Umbilical cord (tissue), 2 donors: ENCODE results near the gene TIMM13. TPM values are rescaled to one million over a fixed set of nuclear protein-coding genes. Genes with fewer than 3 reads are reported as not detected.
"Not testable (repeated sequence)": the region's sequence is repeated elsewhere in the genome, so short reads cannot be mapped to it uniquely, and the experiment has no call there.

Experiments used
- DNase-seq: peaks from one replicate; pipeline ENCODE4 v3.0.0-alpha.2; 2015; ENCODE audit warnings: low spot score
- total RNA-seq: library from RNA; depleted of rRNA; stranded (reverse); fragments of >200 nt; gene quantifications from one replicate; pipeline ENCODE4 v1.2.3, GENCODE V29; 2014; ENCODE audit warnings: low replicate concordance; ENCODE audit not compliant: insufficient read depth

TIMM13 gene
- total RNA-seq, 1 donor from 2014 or later, result 19.7 TPM

GRCh38 chr19:2431318-2432055, 4.1 kb upstream of the TIMM13 start:
- DNase-seq, result no peak

- DNase-seq, result no peak
Observed at GRCh38 chr19:2429917-2430535, 2.6 kb upstream of the TIMM13 start.

- DNase-seq, result no peak
Observed at GRCh38 chr19:2428756-2429711, 1.6 kb upstream of the TIMM13 start.

GRCh38 chr19:2428321-2428690, 920 bp upstream of the TIMM13 start:
- peak; percentile 35 for DNase-seq

GRCh38 chr19:2426611-2427428, 566 bp downstream of the TIMM13 start:
- no peak for DNase-seq

- DNase-seq, result no peak
Observed at GRCh38 chr19:2425622-2426581, 1.5 kb downstream of the TIMM13 start.

- DNase-seq, result peak; percentile 61
Observed at GRCh38 chr19:2424686-2425621, 2.4 kb downstream of the TIMM13 start.

GRCh38 chr19:2423915-2424685, 3.3 kb downstream of the TIMM13 start:
- DNase-seq, result no peak

- DNase-seq, result no peak
Observed at GRCh38 chr19:2423071-2423914, 4.1 kb downstream of the TIMM13 start.

GRCh38 chr19:2421581-2422306, 5.6 kb downstream of the TIMM13 start:
- no peak for DNase-seq

GRCh38 chr19:2420490-2420889, 6.9 kb downstream of the TIMM13 start:
- no peak for DNase-seq

- DNase-seq, result no peak
Observed at GRCh38 chr19:2419754-2420153, 7.6 kb downstream of the TIMM13 start.

GRCh38 chr19:2417881-2418406, 9.4 kb downstream of the TIMM13 start:
- DNase-seq, result no peak

GRCh38 chr19:2417436-2417835, 9.9 kb downstream of the TIMM13 start:
- DNase-seq, result not testable (repeated sequence)

GRCh38 chr19:2416321-2417097, 10.9 kb downstream of the TIMM13 start:
- no peak for DNase-seq

GRCh38 chr19:2415973-2416319, 11.4 kb downstream of the TIMM13 start:
- DNase-seq, result no peak
